CD4-positive, alpha-beta T cell treated with Interleukin-17A for 1 hour (primary cell): ENCODE measurements around the gene MRPS34.
"Not testable (repeated sequence)": the region's sequence is repeated elsewhere in the genome, so short reads cannot be mapped to it uniquely, and the experiment has no call there.

Experiments
- DNase-seq: peaks from one replicate; pipeline ENCODE4 v3.0.0-alpha.2; 2020

MRPS34 gene

GRCh38 chr16:1746693-1747195, 26.2 kb downstream of the MRPS34 start:
- no peak for DNase-seq

- DNase-seq: no peak
These were observed 26.8 kb downstream of the MRPS34 start for GRCh38 chr16:1745900-1746692.

- DNase-seq: no peak
These were observed 27.6 kb downstream of the MRPS34 start for GRCh38 chr16:1745181-1745899.

- DNase-seq: no peak
These were observed 28.5 kb downstream of the MRPS34 start for GRCh38 chr16:1744338-1744840.

- DNase-seq: no peak
These were observed 29.3 kb downstream of the MRPS34 start for GRCh38 chr16:1743376-1744337.

- DNase-seq: no peak
These were observed 31.3 kb downstream of the MRPS34 start for GRCh38 chr16:1741553-1742165.

- DNase-seq: no peak
These were observed 32.0 kb downstream of the MRPS34 start for GRCh38 chr16:1740781-1741490.

- DNase-seq: no peak
These were observed 32.7 kb downstream of the MRPS34 start for GRCh38 chr16:1740234-1740633.

- DNase-seq: no peak
These were observed 38.1 kb downstream of the MRPS34 start for GRCh38 chr16:1734816-1735215.

GRCh38 chr16:1734123-1734522, 38.8 kb downstream of the MRPS34 start:
- no peak for DNase-seq

GRCh38 chr16:1732551-1732987, 40.4 kb downstream of the MRPS34 start:
- DNase-seq: not testable (repeated sequence)

- DNase-seq: no peak
These were observed 40.9 kb downstream of the MRPS34 start for GRCh38 chr16:1732071-1732470.

GRCh38 chr16:1731603-1732002, 41.3 kb downstream of the MRPS34 start:
- no peak for DNase-seq

GRCh38 chr16:1731073-1731472, 41.9 kb downstream of the MRPS34 start:
- no peak for DNase-seq

- DNase-seq: no peak
These were observed 43.5 kb downstream of the MRPS34 start for GRCh38 chr16:1729445-1729844.

- no peak for DNase-seq
These were observed 43.9 kb downstream of the MRPS34 start for GRCh38 chr16:1729026-1729425.

GRCh38 chr16:1727651-1728624, 45.0 kb downstream of the MRPS34 start:
- DNase-seq: no peak

- DNase-seq: no peak
These were observed 46.1 kb downstream of the MRPS34 start for GRCh38 chr16:1726661-1727502.

GRCh38 chr16:1724491-1724890, 48.4 kb downstream of the MRPS34 start:
- DNase-seq: no peak
